Activated CD4-positive, alpha-beta T cell treated with anti-CD3 and anti-CD28 coated beads, Interleukin-2, amount 50 U/mL, for 48 hours (primary cell): ENCODE data around the gene ECSCR.
"Not testable (repeated sequence)": the region's sequence is repeated elsewhere in the genome, so short reads cannot be mapped to it uniquely, and the experiment has no call there.

ENCODE experiments used
- DNase-seq, 2 experiments: peaks; one replicate each; pipeline ENCODE4 v3.0.0-alpha.2; 2020

Gene ECSCR

GRCh38 chr5:139462586-139463276 lies at the start of gene ECSCR:
Gene ECSCR (minus strand): TSS chr5:139462743. CDS start chr5:139462670, 73 bp downstream.
- no peak for DNase-seq

- DNase-seq: not testable (repeated sequence)
Observed at GRCh38 chr5:139504722-139505121, 42.2 kb upstream of the ECSCR start.

GRCh38 chr5:139503879-139504278 lies 41.3 kb upstream of the ECSCR start:
- DNase-seq: not testable (repeated sequence)

GRCh38 chr5:139503036-139503817 lies 40.7 kb upstream of the ECSCR start:
- DNase-seq: not testable (repeated sequence)

- no peak for DNase-seq
Observed at GRCh38 chr5:139501381-139501780, 38.8 kb upstream of the ECSCR start.

- no peak for DNase-seq
Observed at GRCh38 chr5:139495638-139496435, 33.3 kb upstream of the ECSCR start.

- no peak for DNase-seq
Observed at GRCh38 chr5:139494832-139495231, 32.3 kb upstream of the ECSCR start.

- DNase-seq: no peak
Observed at GRCh38 chr5:139494256-139494655, 31.7 kb upstream of the ECSCR start.

GRCh38 chr5:139492700-139493192 lies 30.2 kb upstream of the ECSCR start:
- no peak for DNase-seq

GRCh38 chr5:139488260-139488659 lies 25.7 kb upstream of the ECSCR start:
- DNase-seq: no peak

- no peak for DNase-seq
Observed at GRCh38 chr5:139486201-139486600, 23.7 kb upstream of the ECSCR start.

GRCh38 chr5:139482890-139483208 lies 20.3 kb upstream of the ECSCR start:
- not testable (repeated sequence) for DNase-seq

GRCh38 chr5:139482050-139482889 lies 19.7 kb upstream of the ECSCR start, which contains the start of gene STING1:
Gene STING1 (minus strand): TSS chr5:139482758. CDS start chr5:139481704, 1,054 bp downstream.
- DNase-seq: peak; percentile 79 to 86

GRCh38 chr5:139481580-139482049 lies 19.1 kb upstream of the ECSCR start:
- DNase-seq: no peak

GRCh38 chr5:139481122-139481533 lies 18.6 kb upstream of the ECSCR start:
- DNase-seq: peak; percentile 56 to 59

- DNase-seq: not testable (repeated sequence)
Observed at GRCh38 chr5:139479729-139480128, 17.2 kb upstream of the ECSCR start.

- DNase-seq: not testable (repeated sequence)
Observed at GRCh38 chr5:139478657-139479423, 16.3 kb upstream of the ECSCR start.

- no peak for DNase-seq
Observed at GRCh38 chr5:139475865-139476617, 13.5 kb upstream of the ECSCR start.

- DNase-seq: no peak
Observed at GRCh38 chr5:139474890-139475791, 12.6 kb upstream of the ECSCR start.
